ENCODE results near the gene MYO18B. TPM values are rescaled to one million over a fixed set of nuclear protein-coding genes. Genes with fewer than 3 reads are reported as not detected.

The MYO18B gene
- total RNA-seq, result 1.9 and 2.8 TPM in 2 replicates
- long read RNA-seq, partial matches to known transcripts, result 12 of 20 reads
- long read RNA-seq, other reads (novel, unspliced or antisense), result 8 of 20 reads

GRCh38 chr22:25741692-25742626 is at the start of gene MYO18B:
Gene MYO18B, plus strand, starts transcription at chr22:25742188. Its CDS starts 18,905 bp downstream, at chr22:25761093.
- Mint-ChIP-seq H3K4me1 (ENCODE audit: low read depth) (no peaks in the 10 kb centered on the region), H3K27ac (no peak within 1 kb of the TSS), H3K27me3 (peaks cover 10% of the 10 kb centered on the region), H3K9me3 (ENCODE audit: low read depth) (no peaks in the 10 kb centered on the region), H3K4me3 (ENCODE audit: low read depth) (no peak within 1 kb of the TSS), H3K36me3 (ENCODE audit: insufficient read depth) (no peaks in the 10 kb centered on the region)
- no peak for DNase-seq (ENCODE audit: low spot score, unreplicated experiment)
- TF ChIP-seq, protein P1, sequence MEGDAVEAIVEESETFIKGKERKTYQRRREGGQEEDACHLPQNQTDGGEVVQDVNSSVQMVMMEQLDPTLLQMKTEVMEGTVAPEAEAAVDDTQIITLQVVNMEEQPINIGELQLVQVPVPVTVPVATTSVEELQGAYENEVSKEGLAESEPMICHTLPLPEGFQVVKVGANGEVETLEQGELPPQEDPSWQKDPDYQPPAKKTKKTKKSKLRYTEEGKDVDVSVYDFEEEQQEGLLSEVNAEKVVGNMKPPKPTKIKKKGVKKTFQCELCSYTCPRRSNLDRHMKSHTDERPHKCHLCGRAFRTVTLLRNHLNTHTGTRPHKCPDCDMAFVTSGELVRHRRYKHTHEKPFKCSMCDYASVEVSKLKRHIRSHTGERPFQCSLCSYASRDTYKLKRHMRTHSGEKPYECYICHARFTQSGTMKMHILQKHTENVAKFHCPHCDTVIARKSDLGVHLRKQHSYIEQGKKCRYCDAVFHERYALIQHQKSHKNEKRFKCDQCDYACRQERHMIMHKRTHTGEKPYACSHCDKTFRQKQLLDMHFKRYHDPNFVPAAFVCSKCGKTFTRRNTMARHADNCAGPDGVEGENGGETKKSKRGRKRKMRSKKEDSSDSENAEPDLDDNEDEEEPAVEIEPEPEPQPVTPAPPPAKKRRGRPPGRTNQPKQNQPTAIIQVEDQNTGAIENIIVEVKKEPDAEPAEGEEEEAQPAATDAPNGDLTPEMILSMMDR (IDR thresholded peaks at IDR 0.05; ENCODE audit: unreplicated experiment), result no peak

DNA sequence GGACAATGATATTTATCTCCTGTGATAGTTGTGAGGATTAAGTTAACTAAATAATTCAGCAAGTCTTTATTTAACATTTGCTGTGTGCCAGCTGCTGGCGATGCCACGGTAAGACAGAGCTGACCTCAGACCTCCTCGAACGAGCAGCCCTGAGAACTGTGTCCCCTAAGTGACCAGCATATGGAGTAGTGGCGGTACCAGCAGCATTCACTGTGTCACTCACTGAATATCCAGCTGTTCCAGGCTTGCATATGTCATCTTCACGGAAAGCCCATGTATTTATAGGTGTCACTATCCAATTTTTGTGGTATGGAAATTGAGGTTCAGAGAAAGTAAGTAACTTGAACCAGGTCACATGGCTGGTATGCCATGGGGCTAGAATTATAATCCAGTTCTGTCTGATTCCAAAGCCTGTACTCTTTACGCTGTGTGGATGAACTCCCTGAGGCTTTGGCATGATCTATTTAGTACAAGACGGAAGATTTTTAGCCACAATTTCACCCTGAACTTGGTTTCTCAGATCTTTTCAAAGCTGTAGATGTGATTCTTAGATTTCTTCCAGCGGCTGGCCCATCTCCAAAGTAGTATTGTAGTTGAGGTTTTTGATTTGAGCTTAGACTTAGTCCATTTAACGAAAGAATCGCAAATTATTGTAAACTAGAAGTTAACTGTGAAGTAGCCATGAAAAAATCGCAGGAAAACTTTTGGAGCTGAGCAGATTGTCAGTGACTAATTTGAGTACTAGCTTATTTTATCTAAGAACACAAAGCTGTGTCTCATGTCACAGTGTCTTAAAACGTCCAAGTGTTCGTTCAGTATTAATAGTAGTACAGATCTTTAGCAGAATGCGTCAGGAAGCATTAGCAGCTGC is 49.4 kb upstream of the MYO18B start:
- Mint-ChIP-seq H3K36me3 (ENCODE audit: insufficient read depth) (peaks cover 8% of the 10 kb centered on the region), H3K27ac (no peak overlapping the region), H3K27me3 (no peaks in the 10 kb centered on the region), H3K9me3 (ENCODE audit: low read depth) (no peaks in the 10 kb centered on the region), H3K4me1 (ENCODE audit: low read depth) (no peaks in the 10 kb centered on the region), H3K4me3 (ENCODE audit: low read depth) (no peak overlapping the region)
- TF ChIP-seq, protein P1 (IDR thresholded peaks at IDR 0.05; ENCODE audit: unreplicated experiment), result no peak
- no peak for DNase-seq (ENCODE audit: low spot score, unreplicated experiment)

GRCh38 chr22:25693268-25693565 is 48.8 kb upstream of the MYO18B start:
- DNase-seq (ENCODE audit: low spot score, unreplicated experiment), result no peak
- Mint-ChIP-seq H3K36me3 (ENCODE audit: insufficient read depth) (peaks cover 8% of the 10 kb centered on the region), H3K4me3 (ENCODE audit: low read depth) (no peak overlapping the region), H3K9me3 (ENCODE audit: low read depth) (no peaks in the 10 kb centered on the region), H3K27me3 (no peaks in the 10 kb centered on the region), H3K27ac (no peak overlapping the region), H3K4me1 (ENCODE audit: low read depth) (no peaks in the 10 kb centered on the region)
- TF ChIP-seq, protein P1 (IDR thresholded peaks at IDR 0.05; ENCODE audit: unreplicated experiment), result no peak

GRCh38 chr22:25694196-25694907 is 47.6 kb upstream of the MYO18B start:
- H3K36me3 Mint-ChIP-seq (ENCODE audit: insufficient read depth), result peaks cover 8% of the 10 kb centered on the region

More at GRCh38 chr22:25694196-25694907, 47.6 kb upstream of the MYO18B start:
- TF ChIP-seq, protein P1 (IDR thresholded peaks at IDR 0.05; ENCODE audit: unreplicated experiment), result no peak
- Mint-ChIP-seq H3K4me1 (ENCODE audit: low read depth) (no peaks in the 10 kb centered on the region), H3K4me3 (ENCODE audit: low read depth) (no peak overlapping the region), H3K9me3 (ENCODE audit: low read depth) (no peaks in the 10 kb centered on the region), H3K27me3 (no peaks in the 10 kb centered on the region), H3K27ac (peak overlapping the region; percentile 23)
- no peak for DNase-seq (ENCODE audit: low spot score, unreplicated experiment)

All from progenitor cell of endocrine pancreas (in vitro differentiated cells).